Hepatocyte (in vitro differentiated cells): Measurements from ENCODE around the gene PCDHA4.
"Not testable (repeated sequence)": the region's sequence is repeated elsewhere in the genome, so short reads cannot be mapped to it uniquely, and the experiment has no call there.

Source experiments
- EZH2 ChIP-seq: fragments of 200-600 bp; sonication (generic); IDR thresholded peaks from 2 replicates; pipeline ENCODE4 v1.6.1; 2016; ENCODE audit warnings: antibody characterized with exemption, mild to moderate bottlenecking, borderline replicate concordance
- TF ChIP-seq, protein P1 (sequence below): fragments of 200-600 bp; sonication (generic); IDR thresholded peaks from 2 replicates; pipeline ENCODE4 v1.5.1; 2016; ENCODE audit warnings: antibody characterized with exemption, mild to moderate bottlenecking; ENCODE audit not compliant: poor library complexity

DNA sequence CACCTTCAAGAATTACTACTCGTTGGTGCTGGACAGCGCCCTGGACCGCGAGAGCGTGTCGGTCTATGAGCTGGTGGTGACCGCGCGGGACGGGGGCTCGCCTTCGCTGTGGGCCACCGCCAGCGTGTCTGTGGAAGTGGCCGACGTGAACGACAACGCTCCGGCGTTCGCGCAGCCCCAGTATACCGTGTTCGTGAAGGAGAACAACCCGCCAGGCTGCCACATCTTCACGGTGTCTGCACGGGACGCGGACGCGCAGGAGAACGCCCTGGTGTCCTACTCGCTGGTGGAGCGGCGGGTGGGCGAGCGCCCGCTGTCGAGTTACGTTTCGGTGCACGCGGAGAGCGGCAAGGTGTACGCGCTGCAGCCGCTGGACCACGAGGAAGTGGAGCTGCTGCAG is 16.1 kb downstream of the PCDHA4 start:
- TF ChIP-seq, protein P1, sequence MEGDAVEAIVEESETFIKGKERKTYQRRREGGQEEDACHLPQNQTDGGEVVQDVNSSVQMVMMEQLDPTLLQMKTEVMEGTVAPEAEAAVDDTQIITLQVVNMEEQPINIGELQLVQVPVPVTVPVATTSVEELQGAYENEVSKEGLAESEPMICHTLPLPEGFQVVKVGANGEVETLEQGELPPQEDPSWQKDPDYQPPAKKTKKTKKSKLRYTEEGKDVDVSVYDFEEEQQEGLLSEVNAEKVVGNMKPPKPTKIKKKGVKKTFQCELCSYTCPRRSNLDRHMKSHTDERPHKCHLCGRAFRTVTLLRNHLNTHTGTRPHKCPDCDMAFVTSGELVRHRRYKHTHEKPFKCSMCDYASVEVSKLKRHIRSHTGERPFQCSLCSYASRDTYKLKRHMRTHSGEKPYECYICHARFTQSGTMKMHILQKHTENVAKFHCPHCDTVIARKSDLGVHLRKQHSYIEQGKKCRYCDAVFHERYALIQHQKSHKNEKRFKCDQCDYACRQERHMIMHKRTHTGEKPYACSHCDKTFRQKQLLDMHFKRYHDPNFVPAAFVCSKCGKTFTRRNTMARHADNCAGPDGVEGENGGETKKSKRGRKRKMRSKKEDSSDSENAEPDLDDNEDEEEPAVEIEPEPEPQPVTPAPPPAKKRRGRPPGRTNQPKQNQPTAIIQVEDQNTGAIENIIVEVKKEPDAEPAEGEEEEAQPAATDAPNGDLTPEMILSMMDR: not testable (repeated sequence)
- TF ChIP-seq EZH2: not testable (repeated sequence)
